SH-SY5Y (cell line): Measurements from ENCODE around the gene TGFBR1.
A peak's percentile ranks its signal among the peaks of the same experiment; 100 is the strongest.

Experiments
- GATA2 ChIP-seq: IDR thresholded peaks from 2 replicates; pipeline ENCODE4 v1.6.1; 2011; ENCODE audit warnings: mild to moderate bottlenecking, low read depth, low read length
- GATA3 ChIP-seq: IDR thresholded peaks from 2 replicates; pipeline ENCODE4 v1.6.1; 2011; ENCODE audit warnings: low read depth, mild to moderate bottlenecking, low read length, moderate library complexity

The TGFBR1 gene

GRCh38 chr9:99144966-99145365, 40.1 kb downstream of the TGFBR1 start:
- no peak for TF ChIP-seq GATA2
- no peak for TF ChIP-seq GATA3

DNA sequence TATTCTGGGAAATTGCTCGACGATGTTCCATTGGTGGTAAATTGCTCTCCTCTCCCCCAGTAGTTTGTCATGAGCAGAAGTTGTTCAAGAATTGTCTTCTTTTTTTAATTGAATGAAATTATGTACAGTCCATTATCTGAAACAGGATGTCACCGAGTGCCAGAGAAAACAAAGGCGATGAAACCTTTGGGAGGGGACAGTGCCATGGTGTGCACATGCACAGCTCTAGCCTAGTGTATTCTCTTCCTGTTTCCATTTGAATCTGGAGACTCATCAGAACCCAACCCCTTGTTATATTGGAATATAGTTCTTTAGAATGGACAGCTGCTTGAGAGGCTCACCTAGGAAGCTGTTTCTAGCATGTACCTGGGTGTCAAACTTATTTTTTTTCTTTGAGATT, 41.7 kb downstream of the TGFBR1 start:
- no peak for TF ChIP-seq GATA2
- TF ChIP-seq GATA3, result no peak

DNA sequence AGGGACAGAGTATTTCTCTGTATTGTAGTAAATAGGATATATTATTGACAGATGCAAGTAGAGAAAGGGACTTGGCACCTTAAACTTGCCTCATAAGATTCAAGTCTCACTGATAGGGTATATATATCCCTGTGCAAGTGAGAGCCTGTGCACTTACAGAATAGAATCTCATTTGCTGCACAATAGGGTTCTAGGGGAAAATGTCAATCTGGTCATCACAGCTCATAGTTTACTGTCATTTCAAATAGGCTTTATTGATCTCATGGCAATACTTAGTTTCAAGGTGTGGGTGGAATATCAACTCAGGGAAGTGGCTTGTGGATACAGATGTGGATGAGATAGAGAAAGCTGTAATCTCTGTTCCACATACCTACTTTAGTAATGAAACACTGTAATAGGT, 42.3 kb downstream of the TGFBR1 start:
- TF ChIP-seq GATA2 (no peak), GATA3 (no peak)

DNA sequence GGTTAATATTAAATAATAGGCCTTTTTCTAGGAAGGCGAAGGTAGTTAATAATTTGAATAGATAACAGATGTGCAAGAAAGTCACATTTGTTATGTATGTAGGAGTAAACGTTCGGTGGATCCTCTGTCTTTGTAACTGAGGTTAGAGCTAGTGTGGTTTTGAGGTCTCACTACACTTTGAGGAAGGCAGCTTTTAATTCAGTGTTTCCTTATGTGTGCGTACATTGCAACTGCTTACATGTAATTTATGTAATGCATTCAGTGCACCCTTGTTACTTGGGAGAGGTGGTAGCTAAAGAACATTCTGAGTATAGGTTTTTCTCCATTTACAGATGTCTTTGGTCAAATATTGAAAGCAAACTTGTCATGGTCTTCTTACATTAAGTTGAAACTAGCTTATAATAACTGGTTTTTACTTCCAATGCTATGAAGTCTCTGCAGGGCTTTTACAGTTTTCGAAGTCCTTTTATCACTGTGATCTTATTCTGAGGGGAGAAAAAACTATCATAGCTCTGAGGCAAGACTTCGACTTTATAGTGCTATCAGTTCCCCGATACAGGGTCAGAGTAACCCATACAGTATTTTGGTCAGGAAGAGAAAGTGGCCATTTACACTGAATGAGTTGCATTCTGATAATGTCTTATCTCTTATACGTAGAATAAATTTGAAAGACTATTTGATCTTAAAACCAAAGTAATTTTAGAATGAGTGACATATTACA, 45.7 kb downstream of the TGFBR1 start:
- TF ChIP-seq GATA2, result no peak
- no peak for TF ChIP-seq GATA3

GRCh38 chr9:99154356-99154755, 49.4 kb downstream of the TGFBR1 start:
- TF ChIP-seq GATA2, result no peak
- TF ChIP-seq GATA3, result no peak

DNA sequence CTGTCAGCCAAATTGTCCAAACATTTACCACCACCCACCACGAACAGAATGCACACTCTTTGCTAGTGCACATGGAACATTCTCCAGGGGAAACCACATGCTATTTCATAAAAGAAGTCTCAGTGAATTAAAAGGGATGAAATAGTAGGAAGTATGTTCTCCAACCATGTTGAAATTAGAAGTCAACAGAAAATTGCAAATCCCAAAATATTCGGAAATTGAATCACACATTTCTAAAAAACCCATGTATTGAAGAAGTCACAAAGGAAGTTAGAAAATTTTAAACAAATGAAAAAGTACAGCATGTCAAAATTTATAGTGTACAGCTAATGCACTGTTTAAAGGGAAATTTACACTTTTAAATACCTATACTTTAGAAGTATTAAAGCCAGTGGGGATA, 50.8 kb downstream of the TGFBR1 start:
- TF ChIP-seq GATA3 (no peak), GATA2 (no peak)

GRCh38 chr9:99158629-99159028, 53.7 kb downstream of the TGFBR1 start:
- TF ChIP-seq GATA3 (no peak), GATA2 (no peak)

GRCh38 chr9:99160173-99160572, 55.3 kb downstream of the TGFBR1 start:
- TF ChIP-seq GATA2 (no peak), GATA3 (no peak)

GRCh38 chr9:99162759-99163364, 57.9 kb downstream of the TGFBR1 start:
- TF ChIP-seq GATA3 (no peak), GATA2 (no peak)

DNA sequence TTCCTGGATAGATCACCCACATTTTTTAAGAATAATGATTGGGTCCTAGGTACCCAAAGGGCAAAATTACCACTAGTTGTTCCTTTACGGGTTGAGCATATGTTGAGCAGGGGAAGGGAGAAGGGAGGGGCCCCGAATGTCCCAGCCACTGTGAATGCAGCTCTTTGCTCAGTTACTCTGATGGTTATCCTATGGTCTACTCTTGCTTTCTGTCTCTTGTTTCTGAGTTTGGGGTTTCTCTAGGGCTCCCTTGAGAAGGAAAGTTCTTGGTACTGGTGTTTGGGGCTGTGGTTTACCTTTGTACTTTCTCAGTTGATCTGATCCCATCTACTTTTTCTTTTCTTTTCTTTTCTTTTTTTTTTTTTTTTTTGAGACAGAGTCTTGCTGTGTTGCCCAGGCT, 61.2 kb downstream of the TGFBR1 start:
- TF ChIP-seq GATA2 (no peak), GATA3 (no peak)

- TF ChIP-seq GATA3 (no peak), GATA2 (no peak)
Observed at GRCh38 chr9:99167119-99167518, 62.2 kb downstream of the TGFBR1 start.

GRCh38 chr9:99167694-99168093, 62.8 kb downstream of the TGFBR1 start:
- TF ChIP-seq GATA3, result no peak
- no peak for TF ChIP-seq GATA2

DNA sequence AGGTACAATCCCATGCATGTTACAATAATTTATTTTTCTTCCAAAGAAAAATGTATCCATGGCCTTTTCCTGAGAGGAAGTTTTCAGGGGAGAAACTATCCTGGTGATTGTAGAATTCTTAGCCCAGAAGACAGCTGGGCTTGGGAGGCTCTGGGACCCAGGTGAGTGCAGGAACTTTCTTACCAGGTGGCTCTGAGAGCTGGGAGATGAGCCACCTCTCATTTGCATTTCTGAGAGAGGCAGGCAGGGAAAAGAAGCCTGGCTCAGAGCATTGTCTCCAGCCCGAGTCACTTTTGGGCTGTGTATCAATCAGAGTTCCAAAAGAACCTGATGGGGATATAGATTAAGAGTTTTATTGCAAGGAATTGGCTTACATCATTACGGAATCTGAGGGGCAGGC, 64.2 kb downstream of the TGFBR1 start:
- no peak for TF ChIP-seq GATA2
- TF ChIP-seq GATA3, result no peak

GRCh38 chr9:99169982-99170761, 65.3 kb downstream of the TGFBR1 start:
- TF ChIP-seq GATA2 (0 out of 2 replicates have a peak, but pooled peaks have one; percentile 28), GATA3 (no peak)
